SK-N-SH treated with all-trans-retinoic acid at 6 μM for 48 hours (cell line): Measurements from ENCODE around the gene RREB1.

Experiments
- ATAC-seq: fragments of 200-7000 bp; cut with Tn5 transposase; 3 replicates; pipeline ENCODE4 v1.9.1; 2020; ENCODE audit warnings: mild to moderate bottlenecking, moderate library complexity
- ARNTL ChIP-seq: fragments of 450-650 bp; formaldehyde crosslinking; IDR thresholded peaks from 2 replicates; pipeline ENCODE4 v1.5.0; 2020; ENCODE audit warnings: low read depth, mild to moderate bottlenecking, moderate library complexity, borderline replicate concordance
- BACH2 ChIP-seq: fragments of 250-450 bp; sonication (Bioruptor Pico); IDR thresholded peaks from 2 replicates; pipeline ENCODE4 v1.9.0; 2021; ENCODE audit warnings: mild to moderate bottlenecking, borderline replicate concordance
- CREB5 ChIP-seq: fragments of 250-450 bp; sonication (Bioruptor Pico); IDR thresholded peaks from 2 replicates; pipeline ENCODE4 v1.5.1; 2020; ENCODE audit warnings: low read depth, mild to moderate bottlenecking, moderate library complexity
- CSDC2 ChIP-seq: fragments of 250-450 bp; sonication (Bioruptor Pico); IDR thresholded peaks from 2 replicates; pipeline ENCODE4 v1.5.0; 2020; ENCODE audit warnings: mild to moderate bottlenecking, moderate library complexity
- ESRRG ChIP-seq: fragments of 250-450 bp; sonication (Bioruptor Pico); IDR thresholded peaks from 2 replicates; pipeline ENCODE4 v1.6.1; 2021; ENCODE audit warnings: mild to moderate bottlenecking
- GLIS3 ChIP-seq: fragments of 250-450 bp; sonication (Bioruptor Pico); IDR thresholded peaks from 2 replicates; pipeline ENCODE4 v1.5.0; 2020; ENCODE audit warnings: mild to moderate bottlenecking, moderate library complexity
- ISL1 ChIP-seq: fragments of 250-450 bp; sonication (Bioruptor Pico); IDR thresholded peaks from 2 replicates; pipeline ENCODE4 v2.1.2; 2022; ENCODE audit warnings: mild to moderate bottlenecking, moderate library complexity
- OSR1 ChIP-seq: fragments of 250-450 bp; sonication (Bioruptor Pico); IDR thresholded peaks from 2 replicates; pipeline ENCODE4 v1.8.0; 2022; ENCODE audit warnings: moderate library complexity, mild to moderate bottlenecking, inconsistent platforms
- PPARA ChIP-seq: fragments of 250-450 bp; sonication (Bioruptor Pico); IDR thresholded peaks from 2 replicates; pipeline ENCODE4 v1.5.0; 2020; ENCODE audit warnings: mild to moderate bottlenecking, borderline replicate concordance
- RARB ChIP-seq: fragments of 250-450 bp; sonication (Bioruptor Pico); IDR thresholded peaks from 2 replicates; pipeline ENCODE4 v1.8.0; 2021; ENCODE audit warnings: mild to moderate bottlenecking, moderate library complexity
- SNAI2 ChIP-seq: fragments of 250-450 bp; sonication (Bioruptor Pico); IDR thresholded peaks from 2 replicates; pipeline ENCODE4 v1.5.0; 2020; ENCODE audit warnings: mild to moderate bottlenecking, moderate library complexity
- TCF4 ChIP-seq: fragments of 250-450 bp; sonication (Bioruptor Pico); IDR thresholded peaks from 2 replicates; pipeline ENCODE4 v1.8.0; 2021; ENCODE audit warnings: mild to moderate bottlenecking, moderate library complexity, borderline replicate concordance
- TOX ChIP-seq: fragments of 250-450 bp; sonication (Bioruptor Pico); IDR thresholded peaks from 2 replicates; pipeline ENCODE4 v1.8.0; 2021; ENCODE audit warnings: mild to moderate bottlenecking, moderate library complexity, borderline replicate concordance
- ZC3H10 ChIP-seq: fragments of 250-450 bp; sonication (Bioruptor Pico); IDR thresholded peaks from 2 replicates; pipeline ENCODE4 v1.5.1; 2021; ENCODE audit warnings: mild to moderate bottlenecking, moderate library complexity
- ZFP3 ChIP-seq: fragments of 250-450 bp; sonication (Bioruptor Pico); IDR thresholded peaks from 2 replicates; pipeline ENCODE4 v1.5.0; 2020; ENCODE audit warnings: mild to moderate bottlenecking, moderate library complexity
- ZFP30 ChIP-seq: fragments of 450-650 bp; formaldehyde crosslinking; IDR thresholded peaks from 2 replicates; pipeline ENCODE4 v1.5.0; 2022; ENCODE audit warnings: mild to moderate bottlenecking, moderate library complexity
- ZNF565 ChIP-seq: fragments of 450-650 bp; formaldehyde crosslinking; conservative IDR thresholded peaks from 2 replicates; pipeline ENCODE4 v1.5.0; 2020; ENCODE audit warnings: low read depth, mild to moderate bottlenecking, moderate library complexity
- ZNF8 ChIP-seq: fragments of 450-650 bp; formaldehyde crosslinking; IDR thresholded peaks from 2 replicates; pipeline ENCODE4 v1.5.0; 2020; ENCODE audit warnings: mild to moderate bottlenecking, moderate library complexity
- TF ChIP-seq, protein P1 (sequence below): fragments of 250-450 bp; sonication (Bioruptor Pico); IDR thresholded peaks from 2 replicates; pipeline ENCODE4 v1.8.0; 2021; ENCODE audit warnings: low read depth, mild to moderate bottlenecking, moderate library complexity, borderline replicate concordance
- TF ChIP-seq, protein P2 (sequence below): fragments of 250-450 bp; sonication (Bioruptor Pico); IDR thresholded peaks from 2 replicates; pipeline ENCODE4 v1.5.1; 2021; ENCODE audit warnings: mild to moderate bottlenecking, moderate library complexity

Gene RREB1

DNA sequence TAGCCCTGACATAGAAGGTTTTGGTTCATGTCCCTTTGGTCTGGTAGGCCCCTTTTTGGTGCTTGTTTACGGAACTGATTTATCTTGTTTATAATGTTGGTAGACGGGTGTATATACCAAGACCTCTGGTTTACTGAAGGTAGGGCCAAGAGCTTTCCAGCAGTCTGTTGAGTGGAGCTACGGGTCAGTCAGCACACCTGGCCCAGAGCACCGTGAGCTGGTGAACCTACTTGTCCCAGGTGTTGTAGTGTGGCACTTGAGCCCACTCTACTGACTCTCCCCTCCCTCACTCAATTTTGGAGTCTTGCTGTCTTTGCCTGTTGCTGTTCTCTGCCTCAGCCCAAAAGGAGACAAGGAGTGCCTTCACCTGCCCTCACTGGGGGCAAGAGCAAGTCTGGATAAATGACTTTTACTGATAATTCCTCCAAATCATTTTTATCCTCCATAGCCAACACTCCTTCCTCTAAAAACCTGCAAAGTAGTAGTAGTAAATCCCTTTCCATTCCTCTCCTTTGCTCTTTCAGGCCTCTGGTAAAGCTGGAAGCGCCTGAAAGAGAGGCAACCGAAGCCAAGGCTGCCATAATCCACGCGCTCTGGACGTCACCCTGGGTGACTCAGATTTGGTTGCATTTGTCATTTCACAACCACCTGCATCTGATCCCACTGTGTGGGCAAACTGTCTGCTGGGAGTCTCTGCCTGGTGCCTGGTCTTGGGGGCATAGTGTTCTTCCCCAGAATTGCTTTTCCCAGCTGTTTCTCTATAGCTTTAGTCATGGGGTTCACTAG, 22.2 kb downstream of the RREB1 start:
- TF ChIP-seq TCF4 (CRISPR knock-in tag) (no peak), ARNTL (CRISPR knock-in tag) (no peak), ZFP3 (no peak), CSDC2 (CRISPR knock-in tag) (no peak)
- no peak for ATAC-seq

- TF ChIP-seq, protein P1, sequence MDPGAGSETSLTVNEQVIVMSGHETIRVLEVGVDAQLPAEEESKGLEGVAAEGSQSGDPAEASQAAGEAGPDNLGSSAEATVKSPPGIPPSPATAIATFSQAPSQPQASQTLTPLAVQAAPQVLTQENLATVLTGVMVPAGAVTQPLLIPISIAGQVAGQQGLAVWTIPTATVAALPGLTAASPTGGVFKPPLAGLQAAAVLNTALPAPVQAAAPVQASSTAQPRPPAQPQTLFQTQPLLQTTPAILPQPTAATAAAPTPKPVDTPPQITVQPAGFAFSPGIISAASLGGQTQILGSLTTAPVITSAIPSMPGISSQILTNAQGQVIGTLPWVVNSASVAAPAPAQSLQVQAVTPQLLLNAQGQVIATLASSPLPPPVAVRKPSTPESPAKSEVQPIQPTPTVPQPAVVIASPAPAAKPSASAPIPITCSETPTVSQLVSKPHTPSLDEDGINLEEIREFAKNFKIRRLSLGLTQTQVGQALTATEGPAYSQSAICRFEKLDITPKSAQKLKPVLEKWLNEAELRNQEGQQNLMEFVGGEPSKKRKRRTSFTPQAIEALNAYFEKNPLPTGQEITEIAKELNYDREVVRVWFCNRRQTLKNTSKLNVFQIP: no peak
- TF ChIP-seq TOX (no peak), OSR1 (CRISPR knock-in tag) (no peak), ARNTL (CRISPR knock-in tag) (no peak), CREB5 (CRISPR knock-in tag) (no peak), ISL1 (CRISPR knock-in tag) (no peak), ESRRG (no peak), ZFP3 (no peak), ZNF565 (CRISPR knock-in tag) (no peak), CSDC2 (CRISPR knock-in tag) (no peak)
- TF ChIP-seq, protein P2, sequence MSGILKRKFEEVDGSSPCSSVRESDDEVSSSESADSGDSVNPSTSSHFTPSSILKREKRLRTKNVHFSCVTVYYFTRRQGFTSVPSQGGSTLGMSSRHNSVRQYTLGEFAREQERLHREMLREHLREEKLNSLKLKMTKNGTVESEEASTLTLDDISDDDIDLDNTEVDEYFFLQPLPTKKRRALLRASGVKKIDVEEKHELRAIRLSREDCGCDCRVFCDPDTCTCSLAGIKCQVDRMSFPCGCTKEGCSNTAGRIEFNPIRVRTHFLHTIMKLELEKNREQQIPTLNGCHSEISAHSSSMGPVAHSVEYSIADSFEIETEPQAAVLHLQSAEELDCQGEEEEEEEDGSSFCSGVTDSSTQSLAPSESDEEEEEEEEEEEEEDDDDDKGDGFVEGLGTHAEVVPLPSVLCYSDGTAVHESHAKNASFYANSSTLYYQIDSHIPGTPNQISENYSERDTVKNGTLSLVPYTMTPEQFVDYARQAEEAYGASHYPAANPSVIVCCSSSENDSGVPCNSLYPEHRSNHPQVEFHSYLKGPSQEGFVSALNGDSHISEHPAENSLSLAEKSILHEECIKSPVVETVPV (CRISPR knock-in tag): no peak
- TF ChIP-seq, all 23 proteins: peak for 0
- no peak for ATAC-seq
These were observed 23.6 kb downstream of the RREB1 start for GRCh38 chr6:7131390-7131789.

GRCh38 chr6:7132398-7133035, 24.8 kb downstream of the RREB1 start:
- no peak for ATAC-seq
- no peak for TF ChIP-seq CSDC2 (CRISPR knock-in tag)

GRCh38 chr6:7134999-7135745, 27.4 kb downstream of the RREB1 start:
- TF ChIP-seq TOX (no peak), PPARA (CRISPR knock-in tag) (no peak), ZFP3 (no peak)
- TF ChIP-seq, all 23 proteins: peak for 0
- ATAC-seq: no peak

DNA sequence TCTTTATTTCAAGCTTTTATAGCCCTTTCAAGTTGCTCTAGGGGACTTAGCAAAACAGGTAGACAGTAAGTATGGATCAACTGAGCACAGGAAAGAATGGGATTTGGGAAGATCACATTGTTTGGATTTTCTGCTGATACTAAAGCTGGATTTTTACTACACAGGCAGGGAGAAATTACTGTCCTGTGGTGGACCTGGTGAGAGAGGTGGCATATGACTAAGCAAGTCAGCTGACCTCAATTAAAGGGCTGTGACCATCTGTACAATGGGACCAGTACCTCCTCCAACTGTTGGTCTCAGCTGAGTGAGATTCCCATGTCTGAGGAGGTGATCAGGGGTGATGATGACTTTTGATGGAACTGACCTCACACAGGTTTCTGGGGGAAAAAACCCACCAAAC, 28.0 kb downstream of the RREB1 start:
- ATAC-seq: no peak
- TF ChIP-seq TCF4 (CRISPR knock-in tag) (no peak), BACH2 (no peak), ZNF565 (CRISPR knock-in tag) (no peak), ZFP3 (no peak), ESRRG (no peak), CSDC2 (CRISPR knock-in tag) (no peak), ZFP30 (CRISPR knock-in tag) (no peak), ISL1 (CRISPR knock-in tag) (no peak), SNAI2 (CRISPR knock-in tag) (no peak), RARB (no peak), ZC3H10 (no peak), ARNTL (CRISPR knock-in tag) (no peak), ZNF8 (no peak), GLIS3 (no peak), PPARA (CRISPR knock-in tag) (no peak)
- TF ChIP-seq, protein P1: no peak
- TF ChIP-seq, protein P2 (CRISPR knock-in tag): no peak
